ENCODE results near the gene TMX1. TPM values are rescaled to one million over a fixed set of nuclear protein-coding genes. Genes with fewer than 3 reads are reported as not detected.

The TMX1 gene
- 54.0 and 54.6 TPM in 2 replicates for total RNA-seq

GRCh38 chr14:51239813-51240803 is at the start of gene TMX1:
Gene TMX1 (plus strand): TSS chr14:51240247. CDS start chr14:51240293, 46 bp downstream.
- intact Hi-C loops (cut with micrococcal nuclease): loop anchor here (1.0 to 10.0 kb wide), 5 partner anchors 145 to 1165 kb away; partner anchors contain the start of genes DMAC2L, FRMD6, L2HGDH and PYGL

- intact Hi-C loops (cut with micrococcal nuclease): no loop called here
Measured at GRCh38 chr14:51201890-51202289, 38.2 kb upstream of the TMX1 start.

GRCh38 chr14:51202914-51203665 is 37.0 kb upstream of the TMX1 start:
- intact Hi-C loops (cut with micrococcal nuclease): no loop called here

- intact Hi-C loops (cut with micrococcal nuclease): no loop called here
Measured at GRCh38 chr14:51203881-51204280, 36.2 kb upstream of the TMX1 start.

- intact Hi-C loops (cut with micrococcal nuclease): no loop called here
Measured at GRCh38 chr14:51205486-51205885, 34.6 kb upstream of the TMX1 start.

GRCh38 chr14:51206462-51206861 is 33.6 kb upstream of the TMX1 start:
- intact Hi-C loops (cut with micrococcal nuclease): no loop called here

GRCh38 chr14:51207621-51208020 is 32.4 kb upstream of the TMX1 start:
- intact Hi-C loops (cut with micrococcal nuclease): no loop called here

- intact Hi-C loops (cut with micrococcal nuclease): no loop called here
Measured at GRCh38 chr14:51208982-51209381, 31.1 kb upstream of the TMX1 start.

- intact Hi-C loops (cut with micrococcal nuclease): no loop called here
Measured at GRCh38 chr14:51209457-51209856, 30.6 kb upstream of the TMX1 start.

GRCh38 chr14:51210594-51210993 is 29.5 kb upstream of the TMX1 start:
- intact Hi-C loops (cut with micrococcal nuclease): no loop called here

- intact Hi-C loops (cut with micrococcal nuclease): no loop called here
Measured at GRCh38 chr14:51211149-51211548, 28.9 kb upstream of the TMX1 start.

- intact Hi-C loops (cut with micrococcal nuclease): no loop called here
Measured at GRCh38 chr14:51216602-51217001, 23.4 kb upstream of the TMX1 start.

GRCh38 chr14:51219473-51220448 is 20.3 kb upstream of the TMX1 start:
- intact Hi-C loops (cut with micrococcal nuclease): loop anchor here (5.0 kb wide), 1 partner anchor 122 kb away; the partner anchor contains the start of gene TRIM9

GRCh38 chr14:51223463-51223862 is 16.6 kb upstream of the TMX1 start:
- intact Hi-C loops (cut with micrococcal nuclease): loop anchor here (5.0 kb wide), 1 partner anchor 126 kb away; the partner anchor contains the start of gene TRIM9

- intact Hi-C loops (cut with micrococcal nuclease): loop anchor here (5.0 kb wide), 1 partner anchor 127 kb away; the partner anchor contains the start of gene TRIM9
Measured at GRCh38 chr14:51224551-51224950, 15.5 kb upstream of the TMX1 start.

- intact Hi-C loops (cut with micrococcal nuclease): no loop called here
Measured at GRCh38 chr14:51225751-51226150, 14.3 kb upstream of the TMX1 start.

GRCh38 chr14:51228391-51228790 is 11.7 kb upstream of the TMX1 start:
- intact Hi-C loops (cut with micrococcal nuclease): no loop called here

- intact Hi-C loops (cut with micrococcal nuclease): no loop called here
Measured at GRCh38 chr14:51228890-51229289, 11.2 kb upstream of the TMX1 start.

GRCh38 chr14:51236314-51236713 is 3.7 kb upstream of the TMX1 start:
- intact Hi-C loops (cut with micrococcal nuclease): loop anchor here (10.0 kb wide), 1 partner anchor 292 kb away; the partner anchor contains the start of gene PYGL

GRCh38 chr14:51240804-51241380 is 845 bp downstream of the TMX1 start:
- intact Hi-C loops (cut with micrococcal nuclease): loop anchor here (1.0 to 10.0 kb wide), 4 partner anchors 146 to 1164 kb away; partner anchors contain the start of genes DMAC2L, FRMD6, L2HGDH and TRIM9
